Neural cell (in vitro differentiated cells): Measurements from ENCODE around the gene EXD3.

ENCODE experiments used
- EP300 ChIP-seq: fragments of 450-650 bp; conservative IDR thresholded peaks from 2 replicates; pipeline ENCODE4 v1.6.1; 2014; ENCODE audit warnings: antibody characterized with exemption, mild to moderate bottlenecking, moderate library complexity; ENCODE audit not compliant: poor library complexity, severe bottlenecking
- EZH2 ChIP-seq: fragments of 200-600, 300-800 bp; shearing (Covaris generic), sonication (generic); IDR thresholded peaks from 2 replicates; pipeline ENCODE4 v1.6.1; 2014; ENCODE audit warnings: antibody characterized with exemption, low read length, borderline replicate concordance, mild to moderate bottlenecking; ENCODE audit not compliant: insufficient read depth, poor library complexity, severe bottlenecking
- POLR2AphosphoS5 ChIP-seq: IDR thresholded peaks from 2 replicates; pipeline ENCODE4 v1.6.1; 2012
- RAD21 ChIP-seq: fragments of 450-650 bp; conservative IDR thresholded peaks from 2 replicates; pipeline ENCODE4 v1.6.1; 2014; ENCODE audit warnings: antibody characterized with exemption, mild to moderate bottlenecking, moderate library complexity
- TF ChIP-seq, protein P1 (sequence below): IDR thresholded peaks from 2 replicates; pipeline ENCODE4 v1.6.1; 2012; ENCODE audit warnings: borderline replicate concordance
- TF ChIP-seq, protein P2 (sequence below): fragments of 450-650 bp; IDR thresholded peaks from 2 replicates; pipeline ENCODE4 v1.5.1; 2014; ENCODE audit warnings: antibody characterized with exemption, mild to moderate bottlenecking, moderate library complexity; ENCODE audit not compliant: poor library complexity, severe bottlenecking

DNA sequence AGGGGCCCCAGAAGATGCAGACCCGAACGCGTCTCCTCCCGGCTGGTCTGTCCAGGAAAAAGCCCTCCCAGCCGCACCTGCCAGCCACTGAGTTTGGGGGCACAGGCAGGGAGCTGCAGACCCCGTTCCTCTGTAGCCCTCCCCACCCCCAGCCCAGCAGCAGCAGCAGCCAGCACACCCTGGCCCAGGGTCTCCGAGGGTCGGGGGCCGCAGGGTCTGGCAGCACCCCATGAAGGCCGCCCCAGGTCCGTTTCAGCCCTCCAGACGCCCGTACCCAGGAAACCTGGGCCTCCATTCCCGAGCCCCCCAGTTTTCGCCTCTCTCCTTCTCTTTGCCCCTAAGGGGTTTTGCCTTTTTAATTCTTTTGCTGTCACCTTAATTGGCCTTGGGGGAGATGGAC lies 19.7 kb downstream of the EXD3 start:
- TF ChIP-seq, protein P1, sequence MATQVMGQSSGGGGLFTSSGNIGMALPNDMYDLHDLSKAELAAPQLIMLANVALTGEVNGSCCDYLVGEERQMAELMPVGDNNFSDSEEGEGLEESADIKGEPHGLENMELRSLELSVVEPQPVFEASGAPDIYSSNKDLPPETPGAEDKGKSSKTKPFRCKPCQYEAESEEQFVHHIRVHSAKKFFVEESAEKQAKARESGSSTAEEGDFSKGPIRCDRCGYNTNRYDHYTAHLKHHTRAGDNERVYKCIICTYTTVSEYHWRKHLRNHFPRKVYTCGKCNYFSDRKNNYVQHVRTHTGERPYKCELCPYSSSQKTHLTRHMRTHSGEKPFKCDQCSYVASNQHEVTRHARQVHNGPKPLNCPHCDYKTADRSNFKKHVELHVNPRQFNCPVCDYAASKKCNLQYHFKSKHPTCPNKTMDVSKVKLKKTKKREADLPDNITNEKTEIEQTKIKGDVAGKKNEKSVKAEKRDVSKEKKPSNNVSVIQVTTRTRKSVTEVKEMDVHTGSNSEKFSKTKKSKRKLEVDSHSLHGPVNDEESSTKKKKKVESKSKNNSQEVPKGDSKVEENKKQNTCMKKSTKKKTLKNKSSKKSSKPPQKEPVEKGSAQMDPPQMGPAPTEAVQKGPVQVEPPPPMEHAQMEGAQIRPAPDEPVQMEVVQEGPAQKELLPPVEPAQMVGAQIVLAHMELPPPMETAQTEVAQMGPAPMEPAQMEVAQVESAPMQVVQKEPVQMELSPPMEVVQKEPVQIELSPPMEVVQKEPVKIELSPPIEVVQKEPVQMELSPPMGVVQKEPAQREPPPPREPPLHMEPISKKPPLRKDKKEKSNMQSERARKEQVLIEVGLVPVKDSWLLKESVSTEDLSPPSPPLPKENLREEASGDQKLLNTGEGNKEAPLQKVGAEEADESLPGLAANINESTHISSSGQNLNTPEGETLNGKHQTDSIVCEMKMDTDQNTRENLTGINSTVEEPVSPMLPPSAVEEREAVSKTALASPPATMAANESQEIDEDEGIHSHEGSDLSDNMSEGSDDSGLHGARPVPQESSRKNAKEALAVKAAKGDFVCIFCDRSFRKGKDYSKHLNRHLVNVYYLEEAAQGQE: no peak
- TF ChIP-seq, protein P2, sequence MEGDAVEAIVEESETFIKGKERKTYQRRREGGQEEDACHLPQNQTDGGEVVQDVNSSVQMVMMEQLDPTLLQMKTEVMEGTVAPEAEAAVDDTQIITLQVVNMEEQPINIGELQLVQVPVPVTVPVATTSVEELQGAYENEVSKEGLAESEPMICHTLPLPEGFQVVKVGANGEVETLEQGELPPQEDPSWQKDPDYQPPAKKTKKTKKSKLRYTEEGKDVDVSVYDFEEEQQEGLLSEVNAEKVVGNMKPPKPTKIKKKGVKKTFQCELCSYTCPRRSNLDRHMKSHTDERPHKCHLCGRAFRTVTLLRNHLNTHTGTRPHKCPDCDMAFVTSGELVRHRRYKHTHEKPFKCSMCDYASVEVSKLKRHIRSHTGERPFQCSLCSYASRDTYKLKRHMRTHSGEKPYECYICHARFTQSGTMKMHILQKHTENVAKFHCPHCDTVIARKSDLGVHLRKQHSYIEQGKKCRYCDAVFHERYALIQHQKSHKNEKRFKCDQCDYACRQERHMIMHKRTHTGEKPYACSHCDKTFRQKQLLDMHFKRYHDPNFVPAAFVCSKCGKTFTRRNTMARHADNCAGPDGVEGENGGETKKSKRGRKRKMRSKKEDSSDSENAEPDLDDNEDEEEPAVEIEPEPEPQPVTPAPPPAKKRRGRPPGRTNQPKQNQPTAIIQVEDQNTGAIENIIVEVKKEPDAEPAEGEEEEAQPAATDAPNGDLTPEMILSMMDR: no peak
- no peak for TF ChIP-seq POLR2AphosphoS5
- TF ChIP-seq EP300: no peak
- TF ChIP-seq RAD21: no peak
- TF ChIP-seq EZH2: no peak
